ENCODE data around the gene ELL.

DNA sequence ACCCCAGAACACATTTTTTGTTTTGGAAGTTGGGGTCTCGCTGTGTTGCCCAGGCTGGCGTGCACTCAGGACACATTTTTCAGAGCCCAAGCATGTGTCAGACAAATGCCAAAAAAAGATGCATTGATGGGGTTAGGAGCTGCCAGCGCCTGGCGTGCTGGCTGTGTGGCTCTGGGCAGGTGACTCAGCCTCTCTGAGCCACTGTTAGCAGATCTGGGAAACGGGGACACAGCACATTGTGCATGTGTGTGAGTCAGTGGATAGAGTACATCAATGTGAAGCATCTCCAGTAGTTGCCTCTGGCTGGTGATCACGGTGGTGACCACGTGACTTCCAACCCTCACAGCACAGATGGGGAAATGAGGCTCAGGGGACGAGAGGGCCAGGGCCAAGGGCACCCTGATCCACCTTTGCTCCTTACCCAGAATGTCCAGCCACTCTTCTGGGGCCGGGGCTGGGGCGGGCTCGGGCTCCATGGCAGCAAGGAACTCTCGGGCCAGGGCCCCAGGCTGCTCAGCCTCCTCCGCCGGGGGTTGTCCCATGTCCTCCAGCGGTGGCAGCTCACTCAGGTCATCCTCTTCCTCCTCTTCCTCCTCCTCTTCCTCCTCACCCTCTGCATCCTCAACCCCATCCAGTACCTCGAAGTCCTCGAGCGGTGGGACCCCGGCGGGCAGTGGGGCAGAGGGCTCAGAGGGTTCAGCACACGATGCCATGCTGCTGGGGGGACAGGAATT, 19.6 kb upstream of the ELL start:
- TF ChIP-seq RAD21 (conservative IDR thresholded peaks at IDR 0.05) (no peak), CTCF (IDR thresholded peaks at IDR 0.05; ENCODE audit: poor library complexity, severe bottlenecking) (no peak), EZH2 (IDR thresholded peaks at IDR 0.05; ENCODE audit: borderline replicate concordance, insufficient read depth, low read length, poor library complexity, severe bottlenecking) (no peak), POLR2AphosphoS5 (IDR thresholded peaks at IDR 0.05) (no peak)
